Neuronal stem cell (in vitro differentiated cells): Measurements from ENCODE around the gene RANBP3.
A peak's percentile ranks its signal among the peaks of the same experiment; 100 is the strongest.

Experiments
- DNase-seq: peaks from one replicate; pipeline ENCODE4 v3.0.0-alpha.2; 2013; ENCODE audit warnings: low spot score
- H2AFZ ChIP-seq: one replicate; pipeline ENCODE4 v1.6.1; 2013; ENCODE audit warnings: mild to moderate bottlenecking, low read length, inconsistent platforms
- H2AK5ac ChIP-seq: 2 replicates; pipeline ENCODE4 v1.6.1; 2013; ENCODE audit warnings: low read depth, mild to moderate bottlenecking, inconsistent platforms, low read length, moderate library complexity, mixed read lengths
- H2BK120ac ChIP-seq: 2 replicates; pipeline ENCODE4 v1.6.1; 2013; ENCODE audit warnings: low read depth, mild to moderate bottlenecking, inconsistent platforms, low read length, moderate library complexity, mixed read lengths
- H2BK12ac ChIP-seq: one replicate; pipeline ENCODE4 v1.6.1; 2013; ENCODE audit warnings: low read length, inconsistent platforms
- H2BK15ac ChIP-seq: 2 replicates; pipeline ENCODE4 v1.6.1; 2013; ENCODE audit warnings: mild to moderate bottlenecking, low read length, inconsistent platforms, mixed read lengths
- H2BK5ac ChIP-seq: one replicate; pipeline ENCODE4 v1.6.1; 2013; ENCODE audit warnings: inconsistent platforms, mild to moderate bottlenecking, low read length, moderate library complexity
- H3K14ac ChIP-seq: one replicate; pipeline ENCODE4 v1.6.1; 2013; ENCODE audit warnings: low read length, inconsistent platforms
- H3K18ac ChIP-seq: 2 replicates; pipeline ENCODE4 v1.6.1; 2013; ENCODE audit warnings: low read length, inconsistent platforms
- H3K23ac ChIP-seq: 2 replicates; pipeline ENCODE4 v1.6.1; 2013; ENCODE audit warnings: low read depth, mild to moderate bottlenecking, mixed read lengths, low read length, inconsistent platforms; ENCODE audit not compliant: poor library complexity
- H3K27ac ChIP-seq: replicated peaks from 3 replicates; pipeline ENCODE4 v1.5.1; 2013; ENCODE audit warnings: low read length, inconsistent platforms
- H3K27me3 ChIP-seq, 3 experiments: 2 replicates each; pipeline ENCODE4 v1.6.1; 2013; ENCODE audit warnings: low read length in 3 of 3, mild to moderate bottlenecking in 2 of 3, inconsistent platforms in 1 of 3, low read depth in 1 of 3, mixed read lengths in 1 of 3, moderate library complexity in 1 of 3; ENCODE audit not compliant: control insufficient read depth in 3 of 3, insufficient read depth in 3 of 3
- H3K36me3 ChIP-seq, 2 donors: replicated peaks in 1 of 2; 2 replicates each; pipeline ENCODE4 v1.6.1; 2013; ENCODE audit warnings: low read length in 2 of 2; ENCODE audit not compliant: control insufficient read depth in 2 of 2, insufficient read depth in 2 of 2
- H3K4ac ChIP-seq: 2 replicates; pipeline ENCODE4 v1.6.1; 2013; ENCODE audit warnings: inconsistent platforms, mild to moderate bottlenecking, low read length, moderate library complexity
- H3K4me1 ChIP-seq, 2 donors: 1 replicate in 1 of 2; 2 replicates in 1 of 2; pipeline ENCODE4 v1.6.1; 2013; ENCODE audit warnings: low read length in 2 of 2, low read depth in 1 of 2; ENCODE audit not compliant: control insufficient read depth in 2 of 2, insufficient read depth in 1 of 2
- H3K4me2 ChIP-seq: one replicate; pipeline ENCODE4 v1.6.1; 2013; ENCODE audit warnings: mild to moderate bottlenecking, low read length, inconsistent platforms; ENCODE audit not compliant: insufficient read depth, poor library complexity, severe bottlenecking
- H3K4me3 ChIP-seq, 2 donors: 2 replicates each; pipeline ENCODE4 v1.5.1; 2013; ENCODE audit warnings: low read length in 2 of 2, mild to moderate bottlenecking in 2 of 2, inconsistent platforms in 1 of 2, moderate library complexity in 1 of 2
- H3K79me1 ChIP-seq: one replicate; pipeline ENCODE4 v1.6.1; 2013; ENCODE audit warnings: low read depth, mild to moderate bottlenecking, inconsistent platforms, low read length, moderate library complexity
- H3K9ac ChIP-seq: one replicate; pipeline ENCODE4 v1.6.1; 2013; ENCODE audit warnings: mild to moderate bottlenecking, low read depth, low read length, inconsistent platforms; ENCODE audit not compliant: poor library complexity
- H3K9me3 ChIP-seq, 2 donors: replicated peaks in 1 of 2; 2 replicates each; pipeline versions ENCODE3 to v1.6.1; 2013; ENCODE audit warnings: low read length in 2 of 2, mild to moderate bottlenecking in 2 of 2, inconsistent platforms in 1 of 2, low read depth in 1 of 2, mixed read lengths in 1 of 2, moderate library complexity in 1 of 2; ENCODE audit not compliant: control insufficient read depth in 2 of 2, insufficient read depth in 1 of 2
- H4K8ac ChIP-seq: one replicate; pipeline ENCODE4 v1.6.1; 2013; ENCODE audit warnings: low read depth, mild to moderate bottlenecking, inconsistent platforms, low read length, moderate library complexity
- H4K91ac ChIP-seq: one replicate; pipeline ENCODE4 v1.6.1; 2013; ENCODE audit warnings: low read length, low read depth, mild to moderate bottlenecking, inconsistent platforms; ENCODE audit not compliant: poor library complexity
- WGBS, 2 donors: extraction: QIAGEN DNeasy Blood & Tissue Kit; methylation state at CpG; one replicate each; pipeline ENCODE4 v1.1.7; 2013; ENCODE audit warnings: missing lambda C conversion rate in 2 of 2, mixed read lengths in 1 of 2; ENCODE audit not compliant: insufficient read length in 2 of 2, insufficient replicate concordance in 1 of 2; ENCODE audit errors: extremely low coverage in 2 of 2; 5-methylcytosine and 5-hydroxymethylcytosine counted together

Gene RANBP3

DNA sequence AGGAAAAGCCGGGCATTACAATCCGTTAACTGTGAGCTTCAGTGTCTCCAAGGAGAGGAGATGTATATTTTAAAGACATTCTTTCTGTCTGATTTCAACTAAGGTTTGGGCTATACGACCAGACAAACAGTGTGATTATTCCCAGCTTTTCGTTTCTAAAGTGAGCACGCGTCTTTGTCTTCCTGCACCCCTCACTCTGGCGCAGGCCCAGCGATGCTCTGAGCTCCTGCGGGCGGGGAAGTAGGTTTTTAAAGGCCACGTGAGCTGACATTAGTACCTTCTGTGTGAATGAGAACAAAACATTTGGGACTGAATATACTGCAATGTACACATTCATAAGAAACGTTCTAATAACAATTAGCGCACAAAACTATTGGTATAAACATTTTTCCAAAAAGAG, 15.3 kb upstream of the RANBP3 start:
- no peak overlapping the region for H2AK5ac ChIP-seq
- no peak overlapping the region for H2BK15ac ChIP-seq
- no peak overlapping the region for H3K27ac ChIP-seq
- H2AFZ ChIP-seq, result no peak overlapping the region
- H3K9me3 ChIP-seq, result no peaks in the 10 kb centered on the region
- H2BK5ac ChIP-seq, result no peak overlapping the region
- peaks cover 0 to 9% of the 10 kb centered on the region in 2 donors for H3K4me1 ChIP-seq
- WGBS, 2 donors, result no CpG with 5 or more reads among the region's 13 CpGs
- no peaks in the 10 kb centered on the region for H3K27me3 ChIP-seq
- no peaks in the 10 kb centered on the region for H3K79me1 ChIP-seq
- no peak overlapping the region for H3K23ac ChIP-seq
- H4K91ac ChIP-seq, result no peak overlapping the region
- no peak overlapping the region for H3K4ac ChIP-seq
- H2BK120ac ChIP-seq, result no peak overlapping the region
- no peak overlapping the region for H3K4me2 ChIP-seq
- H4K8ac ChIP-seq, result no peak overlapping the region
- DNase-seq, result no peak
- no peak overlapping the region for H3K18ac ChIP-seq
- H3K9ac ChIP-seq, result no peak overlapping the region
- no peak overlapping the region for H3K4me3 ChIP-seq
- no peak overlapping the region for H2BK12ac ChIP-seq
- H3K14ac ChIP-seq, result no peak overlapping the region
- H3K36me3 ChIP-seq, result peaks cover 0 to 41% of the 10 kb centered on the region in 2 donors

DNA sequence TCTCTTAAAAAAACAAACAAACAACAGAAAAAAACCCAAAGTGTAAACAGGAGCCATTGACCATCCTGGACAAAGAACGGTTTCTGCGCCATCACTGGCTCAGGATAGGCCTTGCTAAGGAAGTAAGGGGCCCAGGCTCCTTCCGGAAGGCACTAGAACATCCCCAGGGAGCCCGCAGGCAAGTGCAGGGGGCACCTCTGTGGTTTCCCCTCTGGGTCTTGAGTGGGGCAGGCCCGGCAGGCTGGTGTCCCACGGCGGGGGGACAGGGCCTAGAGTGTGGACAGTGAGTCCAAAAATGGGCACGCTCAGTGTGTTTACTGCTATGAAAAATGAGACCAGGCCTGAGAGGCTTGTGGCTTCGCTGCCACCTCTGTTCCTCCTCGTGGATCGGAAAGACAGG, 14.8 kb upstream of the RANBP3 start:
- Histone ChIP-seq H2AFZ (no peak overlapping the region), H2BK120ac (no peak overlapping the region), H3K23ac (no peak overlapping the region), H3K14ac (no peak overlapping the region), H3K27me3 (no peaks in the 10 kb centered on the region), H4K91ac (no peak overlapping the region), H2BK12ac (no peak overlapping the region), H3K79me1 (no peaks in the 10 kb centered on the region), H4K8ac (no peak overlapping the region), H3K4ac (no peak overlapping the region), H3K4me3 (no peak overlapping the region), H2AK5ac (no peak overlapping the region), H3K4me1 (peaks cover 0 to 9% of the 10 kb centered on the region in 2 donors), H3K36me3 (peaks cover 0 to 41% of the 10 kb centered on the region in 2 donors), H2BK5ac (no peak overlapping the region), H3K9ac (no peak overlapping the region), H3K9me3 (no peaks in the 10 kb centered on the region), H3K18ac (no peak overlapping the region), H3K4me2 (no peak overlapping the region), H3K27ac (no peak overlapping the region), H2BK15ac (no peak overlapping the region)
- WGBS, 2 donors, result no CpG with 5 or more reads among the region's 11 CpGs
- DNase-seq, result no peak

DNA sequence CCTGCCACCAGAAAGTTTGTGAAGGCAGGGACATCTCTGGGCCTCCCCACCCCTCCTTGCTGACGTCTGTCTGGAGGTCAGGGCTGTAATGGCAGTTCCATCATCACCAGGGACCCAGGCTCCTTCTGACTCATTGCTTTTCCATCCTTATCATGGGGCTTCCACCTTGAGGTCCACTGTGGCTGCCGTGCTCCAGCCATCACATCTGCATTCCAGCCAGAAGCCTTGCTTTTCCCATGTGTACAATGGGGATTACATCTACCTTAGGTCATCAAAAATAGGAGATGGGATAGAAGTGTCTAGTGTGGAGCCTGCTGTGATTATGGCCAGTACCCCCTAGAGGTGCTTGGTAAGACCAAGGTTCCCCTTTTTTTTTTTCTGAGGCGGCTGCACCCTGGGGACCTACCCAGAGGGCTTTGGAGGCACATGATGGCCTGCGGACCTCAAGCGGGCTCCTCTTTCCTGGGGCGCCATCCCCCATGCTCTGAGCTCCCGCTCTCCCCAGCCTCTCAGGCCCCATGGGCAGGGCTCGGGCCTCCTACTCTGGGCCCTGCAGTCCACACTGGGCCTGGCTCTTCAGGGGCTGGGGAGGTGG, 13.4 kb upstream of the RANBP3 start:
- no peaks in the 10 kb centered on the region for H3K9me3 ChIP-seq
- WGBS, 2 donors, result no CpG with 5 or more reads among the region's 8 CpGs
- H2AFZ ChIP-seq, result no peak overlapping the region
- H3K79me1 ChIP-seq, result no peaks in the 10 kb centered on the region
- H4K8ac ChIP-seq, result no peak overlapping the region
- H3K14ac ChIP-seq, result no peak overlapping the region
- no peak for DNase-seq
- no peak overlapping the region for H2BK12ac ChIP-seq
- H2AK5ac ChIP-seq, result peak overlapping the region; percentile 89
- H3K23ac ChIP-seq, result no peak overlapping the region
- H2BK15ac ChIP-seq, result no peak overlapping the region
- peaks cover 0 to 12% of the 10 kb centered on the region in 2 donors for H3K4me1 ChIP-seq
- no peak overlapping the region for H3K9ac ChIP-seq
- no peak overlapping the region for H3K27ac ChIP-seq
- no peak overlapping the region for H3K4me3 ChIP-seq
- no peak overlapping the region for H3K18ac ChIP-seq
- no peak overlapping the region for H3K4ac ChIP-seq
- no peak overlapping the region for H3K4me2 ChIP-seq
- H2BK120ac ChIP-seq, result no peak overlapping the region
- no peak overlapping the region for H4K91ac ChIP-seq
- H3K27me3 ChIP-seq, result no peaks in the 10 kb centered on the region
- H2BK5ac ChIP-seq, result no peak overlapping the region
- peaks cover 0 to 29% of the 10 kb centered on the region in 2 donors for H3K36me3 ChIP-seq

DNA sequence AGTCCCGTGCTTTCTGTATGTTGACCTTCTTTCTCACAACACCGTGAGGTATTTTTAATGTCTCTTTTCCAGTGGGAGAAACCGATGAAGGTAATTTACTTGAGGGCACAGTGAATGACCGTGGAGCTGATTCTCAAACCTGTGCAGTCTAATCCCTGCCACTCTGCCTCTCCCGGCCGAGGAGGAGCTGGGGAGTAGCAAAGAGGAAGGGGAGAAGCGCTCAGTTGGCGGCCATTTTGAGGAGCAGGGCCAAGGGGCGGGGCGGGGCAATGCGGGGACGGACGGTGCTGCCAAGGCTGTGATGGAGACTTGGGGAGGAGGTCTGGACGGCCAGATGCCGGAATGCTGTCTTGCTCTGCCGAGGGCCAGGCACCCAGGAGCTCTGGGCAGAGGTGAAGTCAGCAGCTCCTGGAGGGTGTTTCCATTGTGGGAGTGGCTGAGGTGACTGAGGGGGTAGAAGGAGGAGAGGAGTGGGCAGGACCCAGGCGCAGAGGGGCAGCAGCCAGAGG, 12.4 kb upstream of the RANBP3 start:
- H3K4me2 ChIP-seq, result peak overlapping the region; percentile 32
- H3K4me3 ChIP-seq, result no peak overlapping the region
- no peak overlapping the region for H2BK15ac ChIP-seq
- H3K18ac ChIP-seq, result peak overlapping the region; percentile 86
- no peaks in the 10 kb centered on the region for H3K9me3 ChIP-seq
- no peak overlapping the region for H2BK120ac ChIP-seq
- H3K4ac ChIP-seq, result no peak overlapping the region
- H3K79me1 ChIP-seq, result no peaks in the 10 kb centered on the region
- H4K91ac ChIP-seq, result no peak overlapping the region
- peaks cover 0 to 23% of the 10 kb centered on the region in 2 donors for H3K36me3 ChIP-seq
- H3K27me3 ChIP-seq, result no peaks in the 10 kb centered on the region
- peaks cover 0 to 12% of the 10 kb centered on the region in 2 donors for H3K4me1 ChIP-seq
- no peak overlapping the region for H3K9ac ChIP-seq
- peak overlapping the region; percentile 93 for H4K8ac ChIP-seq
- DNase-seq, result no peak
- H3K27ac ChIP-seq, result no peak overlapping the region
- H2AK5ac ChIP-seq, result no peak overlapping the region
- WGBS, 2 donors, result no CpG with 5 or more reads among the region's 17 CpGs
- H3K14ac ChIP-seq, result no peak overlapping the region
- no peak overlapping the region for H3K23ac ChIP-seq
- H2BK12ac ChIP-seq, result no peak overlapping the region
- peak overlapping the region; percentile 50 for H2BK5ac ChIP-seq
- no peak overlapping the region for H2AFZ ChIP-seq
